Activated T-helper 1 cell treated with anti-CD3 and anti-CD28 coated beads, Interleukin-12 subunit alpha, Interleukin-12 subunit beta, Interleukin-2, Interleukin-4 antibody, amounts not matched to agents 30 ng/mL and 10 ng/mL and 1 ng/mL, durations not matched to agents 14 hours and 24 hours and 36 hours (primary cell): ENCODE measurements around the gene TTC28. TPM values are rescaled to one million over a fixed set of nuclear protein-coding genes. Genes with fewer than 3 reads are reported as not detected.

Experiments used
- DNase-seq: peaks from one replicate; pipeline ENCODE4 v3.0.0; 2021; ENCODE audit warnings: low spot score
- H3K27ac Mint-ChIP-seq: one replicate; pipeline ENCODE4 v1.8.0; 2021; ENCODE audit warnings: mild to moderate bottlenecking, mixed read lengths
- H3K27me3 Mint-ChIP-seq: one replicate; pipeline ENCODE4 v1.8.0; 2022; ENCODE audit warnings: mild to moderate bottlenecking, moderate library complexity, mixed read lengths; ENCODE audit not compliant: insufficient read depth
- H3K36me3 Mint-ChIP-seq: one replicate; pipeline ENCODE4 v1.8.0; 2021; ENCODE audit warnings: low read depth, mixed read lengths
- H3K4me1 Mint-ChIP-seq: one replicate; pipeline ENCODE4 v1.8.0; 2021; ENCODE audit warnings: low read depth, mixed read lengths
- H3K4me3 Mint-ChIP-seq: one replicate; pipeline ENCODE4 v1.8.0; 2021; ENCODE audit warnings: mild to moderate bottlenecking, moderate library complexity, mixed read lengths
- H3K9me3 Mint-ChIP-seq: one replicate; pipeline ENCODE4 v1.8.0; 2021; ENCODE audit warnings: mixed read lengths
- intact Hi-C: fragments of 100-400 bp; cut with micrococcal nuclease; formaldehyde crosslinking; loops from one replicate; pipeline ENCODE4 v1.15.1; 2024
- total RNA-seq: library from RNA; stranded (reverse); gene quantifications from 2 replicates; pipeline ENCODE4 v1.2.3, GENCODE V29; 2022

TTC28 gene
- total RNA-seq, 1 donor from 2014 or later: 2.4 TPM

- DNase-seq: no peak
- Mint-ChIP-seq H3K27ac (no peak overlapping the region), H3K4me3 (no peak overlapping the region), H3K4me1 (no peaks in the 10 kb centered on the region), H3K36me3 (no peaks in the 10 kb centered on the region), H3K9me3 (no peaks in the 10 kb centered on the region), H3K27me3 (peaks cover 2% of the 10 kb centered on the region)
- intact Hi-C loops: no loop called here
These were observed 251.4 kb downstream of the TTC28 start for GRCh38 chr22:28428271-28428670.

GRCh38 chr22:28426346-28427132 lies 253.1 kb downstream of the TTC28 start:
- DNase-seq: no peak
- Mint-ChIP-seq H3K27me3 (peaks cover 2% of the 10 kb centered on the region), H3K36me3 (no peaks in the 10 kb centered on the region), H3K9me3 (no peaks in the 10 kb centered on the region), H3K4me1 (no peaks in the 10 kb centered on the region), H3K4me3 (no peak overlapping the region), H3K27ac (no peak overlapping the region)
- intact Hi-C loops: no loop called here

- Mint-ChIP-seq H3K4me1 (no peaks in the 10 kb centered on the region), H3K36me3 (no peaks in the 10 kb centered on the region)
These were observed 254.4 kb downstream of the TTC28 start for GRCh38 chr22:28425211-28425610.

GRCh38 chr22:28424427-28425080 lies 255.1 kb downstream of the TTC28 start:
- no peaks in the 10 kb centered on the region for H3K4me1 Mint-ChIP-seq
- intact Hi-C loops: no loop called here
- no peaks in the 10 kb centered on the region for H3K36me3 Mint-ChIP-seq
- no peaks in the 10 kb centered on the region for H3K9me3 Mint-ChIP-seq
- no peak for DNase-seq
- no peak overlapping the region for H3K27ac Mint-ChIP-seq
- no peak overlapping the region for H3K4me3 Mint-ChIP-seq
- peaks cover under 1% of the 10 kb centered on the region for H3K27me3 Mint-ChIP-seq

More at GRCh38 chr22:28425211-28425610, 254.4 kb downstream of the TTC28 start:
- Mint-ChIP-seq H3K4me3 (no peak overlapping the region), H3K9me3 (no peaks in the 10 kb centered on the region), H3K27ac (no peak overlapping the region), H3K27me3 (peaks cover 2% of the 10 kb centered on the region)
- intact Hi-C loops: no loop called here
- DNase-seq: no peak

- no peak overlapping the region for H3K4me3 Mint-ChIP-seq
- intact Hi-C loops: no loop called here
- H3K27ac Mint-ChIP-seq: no peak overlapping the region
- DNase-seq: no peak
- H3K4me1 Mint-ChIP-seq: no peaks in the 10 kb centered on the region
- H3K27me3 Mint-ChIP-seq: no peaks in the 10 kb centered on the region
- H3K9me3 Mint-ChIP-seq: peaks cover 4% of the 10 kb centered on the region
- H3K36me3 Mint-ChIP-seq: no peaks in the 10 kb centered on the region
These were observed 259.7 kb downstream of the TTC28 start for GRCh38 chr22:28419919-28420318.

- Mint-ChIP-seq H3K27ac (no peak overlapping the region), H3K4me3 (no peak overlapping the region), H3K4me1 (no peaks in the 10 kb centered on the region), H3K9me3 (peaks cover 4% of the 10 kb centered on the region), H3K27me3 (no peaks in the 10 kb centered on the region), H3K36me3 (no peaks in the 10 kb centered on the region)
- intact Hi-C loops: no loop called here
- DNase-seq: no peak
These were observed 261.6 kb downstream of the TTC28 start for GRCh38 chr22:28418008-28418407.

GRCh38 chr22:28417431-28417830 lies 262.2 kb downstream of the TTC28 start:
- no peak for DNase-seq
- Mint-ChIP-seq H3K27me3 (no peaks in the 10 kb centered on the region), H3K36me3 (no peaks in the 10 kb centered on the region), H3K4me3 (no peak overlapping the region), H3K27ac (no peak overlapping the region), H3K4me1 (no peaks in the 10 kb centered on the region), H3K9me3 (peaks cover 4% of the 10 kb centered on the region)
- intact Hi-C loops: no loop called here

GRCh38 chr22:28414913-28415312 lies 264.7 kb downstream of the TTC28 start:
- no peak for DNase-seq
- Mint-ChIP-seq H3K36me3 (no peaks in the 10 kb centered on the region), H3K4me3 (no peak overlapping the region), H3K27ac (no peak overlapping the region), H3K27me3 (no peaks in the 10 kb centered on the region), H3K9me3 (peaks cover 4% of the 10 kb centered on the region), H3K4me1 (peaks cover 5% of the 10 kb centered on the region)
- intact Hi-C loops: no loop called here

GRCh38 chr22:28413612-28414399 lies 265.8 kb downstream of the TTC28 start:
- H3K36me3 Mint-ChIP-seq: no peaks in the 10 kb centered on the region
- peaks cover 9% of the 10 kb centered on the region for H3K4me1 Mint-ChIP-seq
- peaks cover 4% of the 10 kb centered on the region for H3K9me3 Mint-ChIP-seq
- H3K4me3 Mint-ChIP-seq: no peak overlapping the region
- H3K27ac Mint-ChIP-seq: no peak overlapping the region
- H3K27me3 Mint-ChIP-seq: no peaks in the 10 kb centered on the region
- intact Hi-C loops: no loop called here
- no peak for DNase-seq

GRCh38 chr22:28412109-28412508 lies 267.5 kb downstream of the TTC28 start:
- Mint-ChIP-seq H3K4me1 (peaks cover 10% of the 10 kb centered on the region), H3K9me3 (peaks cover 4% of the 10 kb centered on the region), H3K27me3 (no peaks in the 10 kb centered on the region), H3K36me3 (no peaks in the 10 kb centered on the region), H3K4me3 (no peak overlapping the region), H3K27ac (no peak overlapping the region)
- intact Hi-C loops: no loop called here
- no peak for DNase-seq

- peaks cover 10% of the 10 kb centered on the region for H3K4me1 Mint-ChIP-seq
- no peak overlapping the region for H3K27ac Mint-ChIP-seq
- H3K27me3 Mint-ChIP-seq: no peaks in the 10 kb centered on the region
- H3K36me3 Mint-ChIP-seq: no peaks in the 10 kb centered on the region
- H3K4me3 Mint-ChIP-seq: no peak overlapping the region
- DNase-seq: no peak
- intact Hi-C loops: no loop called here
- H3K9me3 Mint-ChIP-seq: no peaks in the 10 kb centered on the region
These were observed 268.5 kb downstream of the TTC28 start for GRCh38 chr22:28411125-28411524.

- Mint-ChIP-seq H3K36me3 (no peaks in the 10 kb centered on the region), H3K27me3 (no peaks in the 10 kb centered on the region), H3K27ac (no peak overlapping the region), H3K9me3 (no peaks in the 10 kb centered on the region), H3K4me1 (peaks cover 10% of the 10 kb centered on the region), H3K4me3 (no peak overlapping the region)
- intact Hi-C loops: loop anchor here (1.0 kb wide), 1 partner anchor 8 kb away; no protein-coding TSS in a partner anchor
- no peak for DNase-seq
These were observed 269.4 kb downstream of the TTC28 start for GRCh38 chr22:28410050-28410816.
